ENCODE measurements around the gene ELK4. TPM values are rescaled to one million over a fixed set of nuclear protein-coding genes. Genes with fewer than 3 reads are reported as not detected.

ELK4 gene
- total and polyA plus RNA-seq, 2 of the 13 experiments (the other 11 are each of a cell fraction or from before 2014, with no cell fraction given): 8.3 to 13.1 TPM

- no peak for TF ChIP-seq ZNF510 (CRISPR knock-in tag; IDR thresholded peaks at IDR 0.05; ENCODE audit: low read depth)
- no peak for TF ChIP-seq ZNF770 (CRISPR knock-in tag; IDR thresholded peaks at IDR 0.05)
- no peak for TF ChIP-seq ADNP (CRISPR knock-in tag; IDR thresholded peaks at IDR 0.05)
- no peak for TF ChIP-seq GTF2F1 (IDR thresholded peaks at IDR 0.05; ENCODE audit: low read length)
- TF ChIP-seq MEIS1 (CRISPR knock-in tag; IDR thresholded peaks at IDR 0.05; ENCODE audit: borderline replicate concordance): no peak
- no peak for TF ChIP-seq RCOR2 (CRISPR knock-in tag; IDR thresholded peaks at IDR 0.05)
- no peak for TF ChIP-seq TBX2 (CRISPR knock-in tag; IDR thresholded peaks at IDR 0.05; ENCODE audit: borderline replicate concordance)
- no peak for TF ChIP-seq FOXA3 (CRISPR knock-in tag; IDR thresholded peaks at IDR 0.05)
- no peak for TF ChIP-seq ZNF549 (CRISPR knock-in tag; IDR thresholded peaks at IDR 0.05)
- no peak for TF ChIP-seq ZNF784 (CRISPR knock-in tag; IDR thresholded peaks at IDR 0.05; ENCODE audit: borderline replicate concordance)
- TF ChIP-seq TEAD3 (CRISPR knock-in tag; optimal IDR thresholded peaks at IDR 0.05; ENCODE audit: borderline replicate concordance): peak; percentile 61
- no peak for TF ChIP-seq ZSCAN20 (CRISPR knock-in tag; IDR thresholded peaks at IDR 0.05; ENCODE audit: borderline replicate concordance)
- TF ChIP-seq ZNF530 (CRISPR knock-in tag; IDR thresholded peaks at IDR 0.05; ENCODE audit: low read depth): no peak
- TF ChIP-seq ZNF678 (CRISPR knock-in tag; IDR thresholded peaks at IDR 0.05): no peak
- 0 out of 2 replicates have a peak, but pooled peaks have one; percentile 25 for TF ChIP-seq ZNF792 (CRISPR knock-in tag; IDR thresholded peaks at IDR 0.05)
- no peak for TF ChIP-seq PRDM4 (CRISPR knock-in tag; IDR thresholded peaks at IDR 0.05; ENCODE audit: borderline replicate concordance)
- no peak for TF ChIP-seq ZBTB42 (CRISPR knock-in tag; IDR thresholded peaks at IDR 0.05)
- no peak for TF ChIP-seq SRY (CRISPR knock-in tag; IDR thresholded peaks at IDR 0.05)
Measured at GRCh38 chr1:205591522-205592351, 40.1 kb downstream of the ELK4 start (continued).
